Prostate gland (tissue), 2 donors: ENCODE data around the gene KCTD21.

Experiments used
- POLR2A ChIP-seq: fragments of 450-650 bp; IDR thresholded peaks from one replicate; pipeline ENCODE4 v1.6.1; 2016; ENCODE audit warnings: antibody characterized with exemption, mild to moderate bottlenecking
- POLR2AphosphoS5 ChIP-seq: sonication (generic); formaldehyde crosslinking; IDR thresholded peaks from one replicate; pipeline ENCODE4 v1.6.1; 2017; ENCODE audit warnings: antibody characterized with exemption
- TF ChIP-seq, protein P1 (sequence below), 4 experiments: fragments of 200-600 bp in 2 of 4; fragments of 450-650 bp in 2 of 4; sonication (generic) in 2 of 4; IDR thresholded peaks; 1 replicate in 3 of 4; 2 replicates in 1 of 4; pipeline ENCODE4 v1.5.1; 2016 to 2019; ENCODE audit warnings: antibody characterized with exemption in 4 of 4, mild to moderate bottlenecking in 2 of 4, moderate library complexity in 2 of 4

DNA sequence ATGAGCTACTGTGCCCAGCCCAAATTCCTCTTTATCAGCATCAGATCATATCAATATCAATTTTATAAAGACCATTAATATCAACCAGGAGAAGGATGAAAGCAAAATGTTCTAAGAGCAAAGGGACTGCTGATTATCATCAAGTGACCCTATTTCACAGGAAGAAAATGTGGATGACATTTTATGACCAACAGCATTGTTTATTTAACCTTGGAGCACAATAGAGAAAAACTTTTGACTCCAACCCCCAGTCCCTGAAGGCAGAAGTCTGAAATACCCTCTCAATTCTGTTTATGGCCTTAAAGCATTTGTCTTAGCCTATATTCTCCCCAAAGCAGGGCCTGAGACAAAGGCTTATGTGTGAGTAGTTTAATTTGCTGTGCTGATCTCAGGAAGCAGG is 37.7 kb downstream of the KCTD21 start:
- TF ChIP-seq POLR2AphosphoS5 = no peak
- TF ChIP-seq, protein P1, sequence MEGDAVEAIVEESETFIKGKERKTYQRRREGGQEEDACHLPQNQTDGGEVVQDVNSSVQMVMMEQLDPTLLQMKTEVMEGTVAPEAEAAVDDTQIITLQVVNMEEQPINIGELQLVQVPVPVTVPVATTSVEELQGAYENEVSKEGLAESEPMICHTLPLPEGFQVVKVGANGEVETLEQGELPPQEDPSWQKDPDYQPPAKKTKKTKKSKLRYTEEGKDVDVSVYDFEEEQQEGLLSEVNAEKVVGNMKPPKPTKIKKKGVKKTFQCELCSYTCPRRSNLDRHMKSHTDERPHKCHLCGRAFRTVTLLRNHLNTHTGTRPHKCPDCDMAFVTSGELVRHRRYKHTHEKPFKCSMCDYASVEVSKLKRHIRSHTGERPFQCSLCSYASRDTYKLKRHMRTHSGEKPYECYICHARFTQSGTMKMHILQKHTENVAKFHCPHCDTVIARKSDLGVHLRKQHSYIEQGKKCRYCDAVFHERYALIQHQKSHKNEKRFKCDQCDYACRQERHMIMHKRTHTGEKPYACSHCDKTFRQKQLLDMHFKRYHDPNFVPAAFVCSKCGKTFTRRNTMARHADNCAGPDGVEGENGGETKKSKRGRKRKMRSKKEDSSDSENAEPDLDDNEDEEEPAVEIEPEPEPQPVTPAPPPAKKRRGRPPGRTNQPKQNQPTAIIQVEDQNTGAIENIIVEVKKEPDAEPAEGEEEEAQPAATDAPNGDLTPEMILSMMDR (IDR thresholded peaks at IDR 0.05) = no peak
- no peak for TF ChIP-seq POLR2A
